DMS79 treated with DMSO at 0.1 percent for 48 hours (cell line): Measurements from ENCODE around the gene MYRF.

Experiments used
- DNase-seq: peaks from one replicate; lab custom pipeline; 2025; lab: John Stamatoyannopoulos, UW

The MYRF gene

DNA sequence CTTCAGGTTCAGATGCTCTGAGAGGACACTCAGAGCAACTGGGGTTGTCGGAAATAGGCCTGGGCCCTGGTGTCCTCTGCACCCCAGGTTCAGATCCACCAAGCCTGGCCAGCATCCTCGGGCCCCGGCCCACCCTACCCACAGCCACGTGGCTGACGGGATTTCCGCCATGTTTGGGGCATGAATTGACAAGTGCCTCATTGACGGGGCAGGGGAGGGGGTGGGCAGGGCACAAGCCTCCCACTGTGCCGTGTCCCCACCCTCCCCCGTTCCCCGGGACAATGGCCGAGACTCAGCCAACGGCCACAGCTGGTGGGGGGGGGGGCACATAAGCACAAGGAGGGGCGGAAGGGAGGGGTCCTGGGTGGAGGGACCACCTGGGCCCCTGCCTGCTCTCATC, 8.5 kb downstream of the MYRF start:
- DNase-seq, result no peak

DNA sequence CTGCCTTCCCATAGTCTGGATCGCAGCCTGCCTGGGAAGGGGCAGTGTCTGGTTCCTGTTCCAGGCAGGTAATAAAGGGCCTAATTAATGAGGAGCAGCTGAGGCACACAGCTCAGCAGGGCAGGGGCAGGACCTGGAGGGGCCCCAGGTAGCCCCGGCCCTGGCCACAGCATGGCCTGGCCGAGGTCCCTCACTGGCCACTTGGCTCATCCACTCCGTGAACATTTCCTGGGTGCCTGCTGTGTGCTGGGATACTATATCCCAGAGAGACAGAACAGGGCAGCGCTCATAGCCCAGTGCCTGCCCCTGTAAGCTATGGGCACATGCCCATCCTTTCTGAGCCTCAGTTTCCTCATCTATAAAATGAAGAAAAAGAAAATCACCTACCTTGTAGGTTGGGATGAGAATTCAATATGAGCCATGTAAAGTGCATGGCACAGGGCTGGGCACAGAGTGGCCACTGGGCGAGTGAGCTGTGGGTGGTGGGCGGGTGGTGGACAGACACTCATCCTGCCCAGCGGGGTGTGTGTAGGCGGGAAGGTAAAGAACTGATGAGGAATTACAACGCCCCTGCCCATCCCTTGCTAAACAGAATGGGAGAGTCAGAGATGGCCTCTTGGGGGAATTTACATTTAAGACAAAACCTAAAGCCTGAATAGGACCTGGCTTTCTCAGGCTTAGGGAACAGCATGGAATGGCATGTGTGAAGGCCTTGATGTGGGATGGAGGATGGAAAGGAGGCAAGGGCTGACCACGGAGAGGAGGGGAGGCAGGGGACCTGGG, 9.2 kb downstream of the MYRF start:
- DNase-seq, result no peak

DNA sequence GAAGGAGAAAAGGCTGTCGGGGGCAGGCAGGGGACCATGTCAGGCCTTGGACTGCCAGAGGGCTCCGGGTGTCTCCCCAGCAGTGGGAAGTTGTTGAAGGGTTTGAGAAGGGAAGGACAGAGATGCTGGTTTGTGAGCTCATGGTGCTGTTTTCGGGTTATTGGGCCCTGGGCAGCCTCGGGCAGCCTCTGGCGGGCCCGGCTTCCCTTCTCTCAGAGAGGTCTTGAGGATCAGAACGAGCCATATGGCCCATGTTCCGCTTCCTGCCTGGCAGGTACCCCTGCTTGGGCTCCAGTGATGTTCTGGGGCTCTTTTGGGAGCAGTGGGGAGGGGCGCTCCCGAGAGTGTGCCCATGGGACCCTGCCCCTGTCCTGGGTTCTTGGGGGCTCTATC, 9.8 kb downstream of the MYRF start:
- DNase-seq, result no peak

DNA sequence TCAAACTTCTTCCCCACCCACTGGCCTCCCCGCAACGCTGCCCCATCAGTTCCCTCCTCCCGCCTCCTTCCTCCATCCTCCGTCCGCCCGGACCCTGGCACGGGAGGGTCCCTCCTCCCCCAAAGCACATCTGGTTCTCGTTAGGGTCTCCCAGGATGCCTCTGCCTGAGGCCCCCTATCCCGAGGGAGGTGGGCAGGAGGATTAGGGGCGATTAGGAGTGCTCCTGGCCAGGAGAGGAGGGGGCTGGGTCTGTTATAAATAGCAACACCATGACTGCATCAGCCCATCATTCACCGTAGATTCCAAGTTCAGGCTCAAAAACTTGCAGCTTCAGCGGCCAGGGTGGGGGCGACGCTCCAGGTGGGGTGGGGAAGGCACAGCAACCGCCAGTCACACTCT, 10.4 kb downstream of the MYRF start:
- no peak for DNase-seq

DNA sequence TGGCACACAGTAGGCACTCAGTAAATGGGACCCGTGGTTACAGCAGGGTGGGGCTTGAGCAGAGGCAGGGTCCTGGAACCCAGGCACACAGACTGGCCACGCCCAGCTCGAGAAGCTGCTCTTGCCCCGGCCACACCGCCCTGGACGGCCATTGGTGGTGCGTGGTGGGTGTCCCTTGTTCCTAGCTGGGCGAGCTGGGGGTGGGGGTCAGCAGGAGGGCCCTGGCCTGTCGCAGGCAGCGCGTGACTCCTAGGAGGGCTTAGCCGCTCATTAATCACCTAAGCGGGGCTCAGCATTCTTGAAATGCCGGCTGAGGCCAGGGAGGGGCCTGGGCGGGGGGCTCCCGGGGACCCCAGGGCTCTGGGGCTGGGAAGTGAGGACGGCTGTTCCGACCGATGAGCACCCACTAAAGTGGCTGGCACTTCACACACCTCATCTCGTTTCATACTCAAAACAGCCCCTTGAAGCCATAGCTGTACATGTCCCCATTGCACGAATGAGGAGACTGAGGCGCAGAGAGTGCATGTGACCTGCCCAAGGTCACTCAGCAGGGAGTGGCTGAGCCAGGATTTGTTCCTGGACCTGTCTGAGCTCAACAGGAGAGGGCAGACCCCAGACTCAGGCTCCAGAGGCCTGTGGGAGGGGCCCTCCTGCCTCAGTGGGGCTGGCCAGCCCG, 11.6 kb downstream of the MYRF start:
- no peak for DNase-seq

DNA sequence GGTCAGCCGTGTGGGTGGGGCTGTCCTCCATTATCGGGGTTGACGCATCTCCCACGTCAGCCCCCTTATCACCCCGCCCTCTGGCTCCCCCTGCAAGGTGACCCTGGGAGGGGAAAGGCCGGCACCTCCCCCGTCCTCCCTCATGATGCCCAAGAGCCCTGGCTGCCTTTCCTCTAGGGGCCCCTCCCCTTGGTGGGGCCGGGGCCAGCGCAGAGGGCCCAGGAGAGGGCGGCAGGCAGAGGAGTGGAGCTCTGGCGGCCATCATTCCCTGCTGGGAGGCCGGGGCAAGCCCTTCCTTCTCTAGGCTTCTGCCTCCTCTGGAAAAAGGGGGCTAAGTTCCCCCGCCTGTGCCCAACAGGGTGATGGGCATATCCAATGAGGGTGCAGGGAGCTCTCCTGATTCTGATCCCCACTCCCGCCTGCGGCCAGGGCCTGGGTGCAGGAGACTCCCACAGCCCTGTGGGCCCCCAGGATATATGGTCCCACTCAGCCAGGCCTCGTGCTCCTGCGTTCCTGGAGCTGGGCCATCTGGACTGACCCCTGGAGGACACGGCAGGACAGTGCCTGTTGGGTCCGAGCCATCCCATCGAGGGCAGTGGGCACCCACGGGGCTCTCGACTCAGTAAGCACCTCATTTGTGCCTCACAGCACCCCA, 12.3 kb downstream of the MYRF start:
- no peak for DNase-seq

DNA sequence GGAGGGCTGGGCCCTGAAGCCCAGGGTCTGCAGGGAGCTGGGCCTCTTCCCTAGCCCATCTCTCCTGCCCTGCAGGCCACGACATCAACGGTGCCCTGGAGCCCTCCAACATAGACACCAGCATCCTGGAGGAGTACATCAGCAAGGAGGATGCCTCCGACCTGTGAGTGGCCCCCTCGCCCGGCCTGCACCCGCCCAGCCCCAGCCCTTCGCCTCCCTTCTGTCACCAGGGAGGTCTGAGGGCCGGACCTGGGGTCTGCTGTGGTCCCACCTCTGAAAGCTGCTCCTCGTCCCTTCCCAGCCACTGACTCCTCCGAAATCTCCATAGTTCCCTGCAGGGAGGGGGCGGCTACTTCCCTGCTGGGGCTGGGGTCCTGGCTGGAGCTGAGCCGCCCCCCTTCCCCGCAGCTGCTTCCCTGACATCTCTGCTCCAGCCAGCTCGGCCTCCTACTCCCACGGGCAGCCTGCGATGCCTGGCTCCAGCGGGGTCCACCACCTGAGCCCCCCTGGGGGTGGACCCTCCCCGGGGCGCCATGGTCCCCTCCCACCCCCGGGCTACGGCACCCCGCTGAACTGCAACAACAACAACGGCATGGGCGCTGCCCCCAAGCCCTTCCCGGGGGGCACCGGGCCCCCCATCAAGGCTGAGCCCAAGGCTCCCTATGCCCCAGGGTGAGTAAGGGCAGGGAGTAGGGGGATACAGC, 13.3 kb downstream of the MYRF start:
- DNase-seq, result no peak

DNA sequence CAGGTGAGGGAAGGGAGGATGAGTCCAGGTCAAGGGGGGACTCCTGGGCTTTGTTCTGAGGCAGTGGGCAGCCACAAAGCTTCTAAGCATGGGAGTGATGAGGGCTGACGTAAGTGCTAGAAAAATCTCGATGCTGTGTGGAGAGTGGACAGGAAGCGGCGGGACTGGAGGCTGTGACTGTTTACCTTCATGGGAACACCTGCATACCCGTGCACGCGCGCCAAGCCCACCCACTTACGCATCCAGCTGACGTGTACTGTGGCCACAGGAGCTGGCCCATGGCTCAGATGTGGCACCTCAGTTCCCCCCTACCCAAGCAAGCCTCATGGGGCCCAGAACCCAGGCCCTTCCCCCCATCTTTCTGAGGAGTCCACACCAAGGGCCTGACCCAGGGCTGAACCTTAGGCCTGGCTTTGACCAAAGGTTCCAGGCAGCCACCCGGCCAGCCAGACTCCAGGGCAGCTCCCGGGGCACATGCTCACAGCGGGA, 14.0 kb downstream of the MYRF start:
- DNase-seq, result no peak

DNA sequence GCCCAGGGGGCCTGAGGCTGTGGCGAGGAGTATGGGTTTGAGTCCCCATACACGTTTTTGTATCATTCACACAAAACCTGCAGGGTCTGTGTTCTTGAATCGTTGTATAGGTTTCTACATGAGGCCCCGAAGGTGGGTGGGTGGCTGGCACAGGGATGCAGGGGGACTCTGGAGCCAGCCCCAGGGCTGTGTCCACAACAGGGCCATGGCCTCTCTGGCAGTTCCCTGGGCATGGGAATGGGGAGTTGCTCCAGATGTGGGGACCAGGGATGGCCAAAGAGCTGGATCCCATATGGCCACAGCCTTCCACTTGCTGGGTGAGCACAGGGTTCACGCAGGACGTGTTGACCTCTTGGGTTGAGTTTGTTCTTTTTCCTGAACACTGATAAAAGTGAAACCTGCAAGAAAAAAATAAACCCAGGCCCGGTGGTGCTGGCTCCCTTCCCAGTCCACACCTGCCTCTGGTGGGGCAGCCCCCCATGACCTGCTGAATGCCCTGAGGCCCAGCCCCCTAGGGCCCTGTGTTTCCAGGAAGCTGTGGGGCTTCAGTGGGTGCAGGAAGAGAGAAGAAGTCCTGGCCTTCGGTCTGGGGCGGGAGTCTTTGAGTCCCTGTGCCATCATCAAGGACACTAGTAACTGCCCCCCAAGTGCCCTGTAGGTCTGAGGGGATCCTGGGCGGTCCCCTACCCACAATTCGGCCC, 16.1 kb downstream of the MYRF start:
- no peak for DNase-seq

DNA sequence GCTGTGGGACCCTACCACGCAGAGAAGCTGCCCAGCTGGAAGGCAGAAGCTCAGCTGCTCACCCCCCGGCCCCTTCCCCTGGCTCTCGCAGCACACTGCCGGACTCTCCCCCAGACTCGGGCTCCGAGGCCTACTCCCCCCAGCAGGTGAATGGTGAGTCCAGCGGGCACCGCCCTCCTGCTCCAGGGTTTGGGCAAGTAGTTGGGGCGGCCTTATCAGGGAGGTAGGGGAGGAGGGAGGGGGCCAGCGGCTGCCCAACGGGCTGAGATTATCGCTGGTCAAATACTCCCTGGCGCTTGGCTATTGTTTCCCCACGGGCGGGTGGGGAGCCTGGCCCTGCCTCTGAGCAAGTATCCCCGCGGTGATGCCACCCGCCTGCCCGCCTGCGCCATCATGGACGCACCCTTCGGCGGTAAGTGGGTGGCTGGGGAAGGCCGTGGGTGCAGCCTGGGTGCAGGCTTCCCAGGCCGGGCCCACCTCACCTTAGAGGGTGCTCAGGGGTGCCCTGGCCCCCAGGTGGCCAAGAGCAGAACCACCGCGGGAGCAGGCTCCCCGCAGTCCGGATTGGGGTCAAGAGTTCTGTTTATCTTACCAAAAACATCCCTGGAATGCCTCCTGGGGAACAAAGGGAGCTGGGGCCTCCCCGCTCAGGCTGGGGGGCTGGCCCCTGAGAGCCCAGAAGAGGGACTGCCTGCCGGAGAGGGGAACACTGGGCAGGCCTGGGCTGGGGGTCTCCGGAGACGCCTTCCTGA, 16.9 kb downstream of the MYRF start:
- DNase-seq, result no peak

DNA sequence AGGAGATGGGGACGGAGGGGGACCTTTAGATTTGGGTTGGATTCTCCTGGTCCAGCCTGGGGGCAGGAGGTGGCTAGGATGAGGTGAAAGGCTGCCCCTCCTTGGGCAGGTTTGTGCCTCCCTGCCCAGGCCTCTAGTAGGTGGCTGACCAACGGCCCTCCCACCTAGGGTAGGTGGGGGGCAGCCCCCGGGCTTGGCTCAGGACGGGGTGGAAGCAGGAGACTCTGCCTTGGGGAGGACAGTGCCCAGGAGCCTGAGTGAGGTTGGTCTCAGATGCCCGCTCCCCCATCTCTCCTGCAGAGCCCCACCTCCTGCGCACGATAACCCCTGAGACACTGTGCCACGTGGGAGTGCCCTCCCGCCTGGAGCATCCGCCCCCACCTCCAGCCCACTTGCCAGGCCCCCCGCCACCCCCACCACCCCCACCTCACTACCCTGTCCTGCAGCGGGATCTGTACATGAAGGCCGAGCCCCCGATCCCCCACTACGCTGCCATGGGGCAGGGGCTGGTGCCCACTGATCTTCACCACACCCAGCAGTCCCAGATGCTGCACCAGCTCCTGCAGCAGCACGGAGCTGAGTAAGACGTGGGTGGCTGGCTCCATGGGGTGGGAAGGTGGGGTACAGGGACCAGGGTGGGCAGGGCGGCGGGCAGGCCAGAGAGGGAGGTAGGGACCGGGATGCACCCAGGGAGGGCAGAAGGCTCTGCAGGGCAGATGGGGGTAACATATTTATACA, 17.7 kb downstream of the MYRF start:
- no peak for DNase-seq

DNA sequence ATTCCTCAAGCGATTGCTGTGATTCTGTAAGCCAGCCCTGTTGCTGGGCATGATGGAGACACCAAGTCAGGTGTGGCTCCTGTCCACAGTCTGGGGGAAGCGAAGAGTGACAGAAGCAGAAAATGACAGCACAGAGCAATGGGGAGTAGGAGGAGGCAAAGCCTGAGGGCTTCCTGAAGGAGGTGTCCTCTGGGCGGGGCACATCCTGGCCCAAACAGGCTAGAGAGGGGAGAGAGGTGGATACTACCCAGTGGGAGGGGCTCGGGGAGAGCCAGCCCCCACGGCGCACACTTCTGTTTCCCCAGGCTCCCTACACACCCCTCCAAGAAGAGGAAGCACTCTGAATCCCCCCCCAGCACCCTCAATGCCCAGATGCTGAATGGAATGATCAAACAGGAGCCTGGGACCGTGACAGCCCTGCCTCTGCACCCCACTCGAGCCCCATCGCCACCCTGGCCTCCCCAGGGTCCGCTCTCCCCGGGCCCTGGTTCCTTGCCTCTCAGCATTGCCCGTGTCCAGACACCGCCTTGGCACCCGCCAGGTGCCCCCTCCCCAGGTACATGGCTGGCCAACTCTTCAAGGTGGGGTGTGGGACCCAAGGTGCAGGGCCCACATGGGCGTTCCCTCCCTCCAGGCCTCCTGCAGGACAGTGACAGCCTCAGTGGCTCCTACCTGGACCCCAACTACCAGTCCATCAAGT, 18.9 kb downstream of the MYRF start:
- no peak for DNase-seq

DNA sequence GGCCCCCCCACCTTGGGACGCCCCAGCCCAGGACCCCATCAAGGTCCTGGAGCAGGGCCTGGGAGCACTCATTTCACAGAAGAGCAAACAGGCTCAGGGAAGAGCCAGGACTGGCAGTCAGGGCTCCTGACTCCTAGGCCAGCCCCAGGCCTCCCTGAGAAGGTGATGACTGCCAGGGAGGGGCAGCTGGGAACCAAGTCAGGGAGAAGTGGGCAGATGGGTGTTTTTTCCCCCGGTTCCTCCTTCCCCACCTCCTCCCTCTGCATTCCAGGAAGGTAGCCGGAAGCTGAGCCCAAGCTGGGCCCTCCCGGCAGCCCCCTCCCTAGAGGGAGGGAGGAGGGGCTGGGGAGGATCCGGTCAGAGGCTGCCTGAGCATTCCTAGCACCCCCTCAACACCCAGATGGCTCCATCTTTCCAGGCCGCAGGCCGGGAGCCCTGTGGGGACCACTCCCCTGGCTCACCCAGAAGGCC, 19.6 kb downstream of the MYRF start:
- DNase-seq, result no peak

DNA sequence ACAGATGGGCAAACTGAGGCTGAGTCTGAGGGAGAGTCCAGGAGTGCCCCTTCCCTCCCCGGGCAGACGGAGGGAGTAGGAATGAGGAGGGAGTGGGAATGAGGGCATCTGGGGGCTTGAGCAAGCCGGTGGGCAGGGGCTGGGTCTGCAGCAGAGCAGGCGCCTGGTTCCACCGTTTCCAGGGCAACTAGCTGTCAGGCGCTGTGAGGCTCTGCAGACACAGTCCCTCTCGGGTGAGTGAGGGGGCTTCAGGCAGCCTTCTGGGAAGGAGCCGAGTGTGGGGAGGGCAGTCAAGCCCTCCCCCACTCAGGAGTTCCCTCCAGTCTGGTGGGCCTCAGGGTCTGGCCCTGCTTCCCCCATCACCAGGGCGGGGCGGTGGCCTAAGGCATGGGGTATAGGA, 20.9 kb downstream of the MYRF start:
- DNase-seq, result no peak

DNA sequence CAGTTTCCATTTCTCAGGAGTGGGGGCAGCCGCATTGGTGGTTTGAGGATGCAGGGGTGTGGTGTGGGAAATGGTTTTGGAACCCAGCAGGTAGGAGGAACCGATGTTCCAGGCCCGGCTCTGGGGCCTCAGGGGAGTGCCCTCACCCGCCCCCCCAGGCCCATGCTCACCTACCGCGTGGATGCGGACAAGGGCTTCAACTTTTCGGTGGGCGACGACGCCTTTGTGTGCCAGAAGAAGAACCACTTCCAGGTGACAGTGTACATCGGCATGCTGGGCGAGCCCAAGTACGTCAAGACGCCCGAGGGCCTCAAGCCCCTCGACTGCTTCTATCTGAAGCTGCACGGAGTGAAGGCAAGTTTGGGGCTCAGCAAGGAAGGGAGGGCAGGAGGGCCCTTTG, 21.4 kb downstream of the MYRF start:
- DNase-seq, result no peak

DNA sequence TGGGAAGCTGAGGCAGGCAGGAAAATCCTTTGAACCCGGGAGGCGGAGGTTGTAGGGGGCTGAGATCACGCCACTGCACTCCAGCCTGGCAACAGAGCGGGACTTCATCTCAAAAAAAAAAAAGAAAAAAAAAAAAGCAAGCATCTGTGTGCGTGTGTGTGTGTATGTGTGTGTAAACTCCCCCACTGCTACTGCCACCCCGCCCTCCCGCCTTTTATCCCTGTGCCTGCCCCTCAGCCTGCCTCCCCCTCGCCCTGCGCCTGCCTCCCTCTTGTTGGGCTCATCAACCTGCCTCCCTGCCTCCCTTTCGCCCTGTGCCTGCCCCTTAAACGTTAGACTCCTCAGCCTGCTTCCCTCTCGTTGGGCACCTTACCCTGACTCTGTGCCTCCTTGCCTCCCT, 22.0 kb downstream of the MYRF start:
- no peak for DNase-seq

DNA sequence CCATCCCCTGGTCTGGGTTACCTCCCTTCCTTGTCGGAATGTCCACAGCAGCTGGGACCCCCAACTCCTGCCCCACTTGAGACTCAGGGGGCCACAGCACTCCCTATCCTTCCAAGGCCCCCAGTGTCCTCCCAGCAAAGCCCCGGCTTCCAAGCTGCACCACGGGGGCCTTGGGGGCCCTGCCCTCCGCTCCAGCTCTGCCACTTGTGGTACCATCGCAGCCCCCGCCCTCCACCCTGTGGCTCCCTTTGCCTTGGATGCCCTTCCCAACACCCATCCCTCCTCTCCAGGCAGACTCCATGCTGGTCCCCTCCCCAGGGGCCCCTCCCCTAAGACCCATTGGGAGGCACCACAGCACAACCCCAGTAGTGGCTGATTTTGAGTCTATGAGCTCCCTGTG, 22.7 kb downstream of the MYRF start:
- DNase-seq, result no peak

DNA sequence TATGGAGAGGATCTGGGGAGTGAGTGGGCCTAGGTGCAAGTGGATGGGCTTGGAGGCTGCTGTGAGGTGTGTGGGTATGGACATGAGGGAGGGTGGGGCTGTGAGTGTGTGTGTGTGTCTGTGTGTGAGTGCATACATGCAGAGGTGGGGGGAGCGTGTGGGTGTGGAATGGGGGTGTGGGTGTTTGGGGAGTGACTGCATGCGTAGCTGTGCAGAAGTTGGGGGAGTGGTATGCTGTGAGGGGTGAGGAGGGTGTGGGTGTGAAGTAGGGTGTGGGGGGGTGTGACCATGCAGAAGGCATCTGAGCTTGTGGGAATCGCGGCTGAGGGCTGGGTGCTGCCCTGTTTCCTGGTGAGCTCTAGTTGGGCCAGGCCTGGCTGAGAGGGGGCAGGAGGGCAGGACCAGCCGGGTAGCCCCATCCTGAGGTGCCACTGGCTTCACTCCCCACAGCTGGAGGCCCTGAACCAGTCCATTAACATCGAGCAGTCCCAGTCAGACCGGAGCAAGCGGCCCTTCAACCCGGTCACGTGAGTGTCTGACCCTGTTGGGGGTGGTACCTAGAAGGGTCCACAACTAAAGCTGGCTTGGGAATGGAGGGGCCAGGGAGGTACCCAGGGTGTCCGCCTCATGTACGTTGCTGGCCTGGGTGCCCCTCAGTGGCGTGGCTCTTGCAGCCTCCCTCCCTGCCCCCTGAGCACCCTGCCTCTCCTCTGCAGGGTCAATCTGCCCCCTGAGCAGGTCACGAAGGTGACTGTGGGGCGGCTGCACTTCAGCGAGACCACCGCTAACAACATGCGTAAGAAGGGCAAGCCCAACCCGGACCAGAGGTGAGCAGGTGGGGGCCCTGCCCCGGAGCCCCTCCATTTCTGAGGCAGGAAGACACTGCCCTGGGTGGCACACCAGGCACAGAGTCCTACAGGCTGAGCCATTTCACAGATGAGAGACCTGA, 23.4 kb downstream of the MYRF start:
- no peak for DNase-seq
